ENCODE data around the gene COG7. TPM values are rescaled to one million over a fixed set of nuclear protein-coding genes. Genes with fewer than 3 reads are reported as not detected.
"Not testable (repeated sequence)": the region's sequence is repeated elsewhere in the genome, so short reads cannot be mapped to it uniquely, and the experiment has no call there.

The COG7 gene
- total RNA-seq, 2 donors from 2014 or later, result 31.4 to 40.0 TPM

DNA sequence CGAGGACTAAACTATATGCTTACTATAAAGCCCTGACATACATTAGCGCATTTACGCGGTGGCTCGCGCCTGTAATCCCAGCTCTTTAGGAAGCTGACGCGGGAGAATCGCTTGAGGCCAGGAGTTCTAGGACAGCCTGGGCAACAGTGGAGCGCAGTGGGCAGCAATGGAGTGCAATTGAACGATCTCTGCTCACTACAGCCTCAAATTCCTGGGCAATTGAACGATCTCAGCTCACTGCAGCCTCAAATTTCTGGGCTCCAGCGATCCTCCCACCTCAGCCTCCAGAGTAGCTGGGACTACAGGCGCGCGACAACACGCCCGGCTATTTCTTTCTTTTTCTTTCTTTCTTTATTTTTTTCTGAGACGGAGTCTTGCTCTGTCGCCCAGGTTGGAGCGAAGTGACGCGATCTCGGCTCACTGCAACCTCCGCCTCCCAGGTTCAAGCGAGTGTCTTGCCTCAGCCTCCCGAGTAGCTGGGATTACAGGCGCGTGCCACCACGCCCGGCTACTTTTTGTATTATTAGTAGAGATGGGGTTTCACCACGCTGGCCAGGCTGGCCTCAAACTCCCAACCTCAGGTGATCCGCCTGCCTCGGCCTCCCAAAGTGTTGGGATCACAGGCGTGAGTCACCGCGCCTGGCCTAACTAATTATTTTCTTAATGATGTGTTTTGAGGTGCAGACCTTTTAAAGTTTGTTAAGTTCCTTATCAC lies 506 bp upstream of the COG7 start:
- Histone ChIP-seq H3K36me3 (no peaks in the 10 kb centered on the region), H3K27me3 (no peaks in the 10 kb centered on the region), H3K4me1 (peaks cover 10% of the 10 kb centered on the region), H3K27ac (no peak overlapping the region), H3K9me3 (no peaks in the 10 kb centered on the region), H3K4me3 (peak overlapping the region; percentile 82), H3K9ac (ENCODE audit: low read depth in 2 of 2, low read length in 2 of 2) (peak overlapping the region; percentile 93 to 95)
- TF ChIP-seq, protein P1, sequence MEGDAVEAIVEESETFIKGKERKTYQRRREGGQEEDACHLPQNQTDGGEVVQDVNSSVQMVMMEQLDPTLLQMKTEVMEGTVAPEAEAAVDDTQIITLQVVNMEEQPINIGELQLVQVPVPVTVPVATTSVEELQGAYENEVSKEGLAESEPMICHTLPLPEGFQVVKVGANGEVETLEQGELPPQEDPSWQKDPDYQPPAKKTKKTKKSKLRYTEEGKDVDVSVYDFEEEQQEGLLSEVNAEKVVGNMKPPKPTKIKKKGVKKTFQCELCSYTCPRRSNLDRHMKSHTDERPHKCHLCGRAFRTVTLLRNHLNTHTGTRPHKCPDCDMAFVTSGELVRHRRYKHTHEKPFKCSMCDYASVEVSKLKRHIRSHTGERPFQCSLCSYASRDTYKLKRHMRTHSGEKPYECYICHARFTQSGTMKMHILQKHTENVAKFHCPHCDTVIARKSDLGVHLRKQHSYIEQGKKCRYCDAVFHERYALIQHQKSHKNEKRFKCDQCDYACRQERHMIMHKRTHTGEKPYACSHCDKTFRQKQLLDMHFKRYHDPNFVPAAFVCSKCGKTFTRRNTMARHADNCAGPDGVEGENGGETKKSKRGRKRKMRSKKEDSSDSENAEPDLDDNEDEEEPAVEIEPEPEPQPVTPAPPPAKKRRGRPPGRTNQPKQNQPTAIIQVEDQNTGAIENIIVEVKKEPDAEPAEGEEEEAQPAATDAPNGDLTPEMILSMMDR (IDR thresholded peaks at IDR 0.05), result no peak
- intact Hi-C loops (cut with DNase I), result no loop called here
- no peak for DNase-seq

GRCh38 chr16:23452221-23452571 lies 793 bp downstream of the COG7 start:
- H3K27ac ChIP-seq, result peak overlapping the region; percentile 86
- TF ChIP-seq, protein P1 (IDR thresholded peaks at IDR 0.05), result no peak
- no peak for DNase-seq
- no peaks in the 10 kb centered on the region for H3K36me3 ChIP-seq
- H3K9me3 ChIP-seq, result no peaks in the 10 kb centered on the region
- intact Hi-C loops (cut with DNase I), result no loop called here
- H3K4me1 ChIP-seq, result peaks cover 10% of the 10 kb centered on the region
- peak overlapping the region; percentile 93 to 95 for H3K9ac ChIP-seq (ENCODE audit: low read depth in 2 of 2, low read length in 2 of 2)
- H3K27me3 ChIP-seq, result no peaks in the 10 kb centered on the region
- peak overlapping the region; percentile 82 for H3K4me3 ChIP-seq

GRCh38 chr16:23448392-23448791 lies 4.6 kb downstream of the COG7 start:
- no peak overlapping the region for H3K4me3 ChIP-seq
- H3K27me3 ChIP-seq, result no peaks in the 10 kb centered on the region
- no peaks in the 10 kb centered on the region for H3K9me3 ChIP-seq
- peaks cover 10% of the 10 kb centered on the region for H3K36me3 ChIP-seq
- DNase-seq, result peak; percentile 45
- H3K9ac ChIP-seq (ENCODE audit: low read depth in 2 of 2, low read length in 2 of 2), result peak overlapping the region in 1 of 2 donors; percentile 15
- H3K27ac ChIP-seq, result peak overlapping the region; percentile 51
- peaks cover 6% of the 10 kb centered on the region for H3K4me1 ChIP-seq
- intact Hi-C loops (cut with DNase I), result no loop called here
- TF ChIP-seq, protein P1 (IDR thresholded peaks at IDR 0.05), result no peak

DNA sequence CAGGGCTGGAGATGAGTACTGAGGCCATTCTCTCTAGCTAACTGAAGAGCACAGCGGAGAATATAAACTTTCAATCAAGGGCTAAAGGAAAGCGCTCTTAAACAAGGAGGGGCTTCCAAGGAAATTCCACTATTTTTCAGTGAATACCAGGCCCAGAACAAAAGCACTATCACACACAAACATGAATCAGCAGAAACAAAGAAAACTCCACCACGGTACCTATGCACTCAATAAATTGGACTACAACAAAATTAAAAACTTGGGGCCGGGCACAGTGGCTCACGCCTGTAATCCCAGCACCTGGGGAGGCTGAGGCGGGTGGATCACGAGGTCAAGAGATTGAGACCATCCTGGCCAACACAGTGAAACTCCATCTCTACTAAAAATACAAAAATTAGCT lies 15.4 kb downstream of the COG7 start:
- H3K4me1 ChIP-seq; intact Hi-C loops (cut with DNase I); DNase-seq; H3K9ac ChIP-seq (ENCODE audit: low read depth in 2 of 2, low read length in 2 of 2); H3K36me3 ChIP-seq; H3K27me3 ChIP-seq; H3K27ac ChIP-seq; H3K4me3 ChIP-seq; H3K9me3 ChIP-seq: not testable (repeated sequence)

DNA sequence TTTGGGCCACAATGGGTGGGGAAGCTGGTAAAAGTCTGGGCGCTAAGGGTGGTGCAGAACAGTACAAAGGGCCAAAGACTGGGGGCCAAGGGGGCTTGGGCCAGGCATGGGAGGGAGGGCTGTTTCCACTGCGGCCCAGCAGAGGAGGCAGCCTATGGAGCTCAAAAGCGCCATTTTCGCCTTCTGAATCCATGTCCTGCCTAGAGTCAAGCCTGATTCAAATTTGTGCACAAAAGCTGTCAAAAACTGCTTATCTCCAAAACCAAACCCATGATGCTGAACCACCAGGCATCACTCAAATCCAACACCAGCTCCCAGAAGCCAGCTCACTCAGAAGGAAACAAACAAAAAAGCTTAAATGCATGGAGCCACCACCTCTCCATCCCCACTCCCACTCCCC lies 16.0 kb downstream of the COG7 start:
- intact Hi-C loops (cut with DNase I), result no loop called here
- H3K4me3 ChIP-seq, result no peak overlapping the region
- H3K27me3 ChIP-seq, result no peaks in the 10 kb centered on the region
- H3K9me3 ChIP-seq, result no peaks in the 10 kb centered on the region
- DNase-seq, result no peak
- peaks cover 4% of the 10 kb centered on the region for H3K36me3 ChIP-seq
- TF ChIP-seq, protein P1 (IDR thresholded peaks at IDR 0.05), result no peak
- no peak overlapping the region for H3K27ac ChIP-seq
- peaks cover 10% of the 10 kb centered on the region for H3K4me1 ChIP-seq
- H3K9ac ChIP-seq (ENCODE audit: low read depth in 2 of 2, low read length in 2 of 2), result no peak overlapping the region

GRCh38 chr16:23435500-23435899 lies 17.5 kb downstream of the COG7 start:
- peaks cover 4% of the 10 kb centered on the region for H3K36me3 ChIP-seq
- no peak overlapping the region for H3K27ac ChIP-seq
- H3K27me3 ChIP-seq, result no peaks in the 10 kb centered on the region
- intact Hi-C loops (cut with DNase I), result no loop called here
- H3K9me3 ChIP-seq, result no peaks in the 10 kb centered on the region
- TF ChIP-seq, protein P1 (IDR thresholded peaks at IDR 0.05), result peak; percentile 93
- no peak overlapping the region for H3K9ac ChIP-seq (ENCODE audit: low read depth in 2 of 2, low read length in 2 of 2)
- peaks cover 10% of the 10 kb centered on the region for H3K4me1 ChIP-seq
- no peak overlapping the region for H3K4me3 ChIP-seq
- DNase-seq, result peak; percentile 72
